Right lobe of liver (tissue), 6 donors: ENCODE results near the gene C10orf90. TPM values are rescaled to one million over a fixed set of nuclear protein-coding genes. Genes with fewer than 3 reads are reported as not detected.

ENCODE experiments used
- ATAC-seq, 4 donors: fragments of 200-7000 bp; cut with Tn5 transposase; one replicate each; pipeline ENCODE4 v1.9.1; 2020; ENCODE audit warnings: mild to moderate bottlenecking in 4 of 4, moderate library complexity in 4 of 4
- DNase-seq, 3 donors: peaks; one replicate each; pipeline ENCODE4 v3.0.0-alpha.2; 2020
- H3K27ac ChIP-seq, 3 donors: fragments of 200-600 bp; one replicate each; pipeline ENCODE4 v1.8.0; 2022
- H3K27me3 ChIP-seq, 2 donors: fragments of 200-600 bp; one replicate each; pipeline ENCODE4 v1.8.0; 2022
- H3K36me3 ChIP-seq, 4 donors: fragments of 200-600 bp; sonication (generic) in 1 of 4; one replicate each; pipeline versions ENCODE4 v1.5.1 to v1.8.0; 2017 to 2022; ENCODE audit warnings: control low read depth in 1 of 4
- H3K4me1 ChIP-seq, 4 donors: fragments of 200-600 bp; sonication (generic) in 1 of 4; one replicate each; pipeline versions ENCODE4 v1.5.1 to v1.8.0; 2017 to 2022; ENCODE audit warnings: control low read depth in 1 of 4
- H3K4me3 ChIP-seq, 3 donors: fragments of 200-600 bp; one replicate each; pipeline ENCODE4 v1.8.0; 2022
- H3K9me3 ChIP-seq, 4 donors: fragments of 200-600 bp; sonication (generic) in 1 of 4; one replicate each; pipeline versions ENCODE4 v1.5.1 to v1.8.0; 2017 to 2022; ENCODE audit warnings: control low read depth in 1 of 4
- POLR2A ChIP-seq: fragments of 450-650 bp; IDR thresholded peaks from one replicate; pipeline ENCODE4 v1.6.1; 2017; ENCODE audit warnings: antibody characterized with exemption, mild to moderate bottlenecking
- WGBS: methylation state at CpG from one replicate; pipeline ENCODE4 v1.1.6; 2018; ENCODE audit warnings: low coverage, low lambda C conversion rate; ENCODE audit not compliant: insufficient coverage; ENCODE audit errors: missing lambda C conversion rate; 5-methylcytosine and 5-hydroxymethylcytosine counted together
- intact Hi-C, 2 donors: fragments of 100-400 bp; cut with DNase I; formaldehyde crosslinking; loops; one replicate each; pipeline versions ENCODE4 v1.11.2 to v1.14.1; 2022
- total RNA-seq, 6 experiments: library from RNA; depleted of rRNA in 2 of 6; stranded (reverse); fragments of >200 nt in 2 of 6; fragmentation: NEBNext Ultra II Directional in 3 of 6; extraction: Animal tissue kit (Norgen Biotek cat#: 25700) in 3 of 6; gene quantifications; one replicate each; pipeline versions ENCODE4 v1.1.0 to v1.2.4, GENCODE V29; 2016 to 2023
- TF ChIP-seq, protein P1 (sequence below), 4 donors: fragments of 200-600 bp in 3 of 4; fragments of 450-650 bp in 1 of 4; IDR thresholded peaks; one replicate each; pipeline versions ENCODE4 v1.5.1 to v1.8.0; 2016 to 2022; ENCODE audit warnings: antibody characterized with exemption in 4 of 4, mild to moderate bottlenecking in 2 of 4
- donor health status: DM: no; HTN: yes; CAD: no.
- donor health status: DM: no; HTN: no; CAD: no.
- donor health status: DM: no; HTN: no; CAD: no.
- donor health status: DM: no; HTN: yes; CAD: no.
- donor health status: DM: no; HTN: yes; CAD: no.

C10orf90 gene
- total RNA-seq, 6 experiments from 2014 or later, result 0.22 to 0.43 TPM; not detected in 4

DNA sequence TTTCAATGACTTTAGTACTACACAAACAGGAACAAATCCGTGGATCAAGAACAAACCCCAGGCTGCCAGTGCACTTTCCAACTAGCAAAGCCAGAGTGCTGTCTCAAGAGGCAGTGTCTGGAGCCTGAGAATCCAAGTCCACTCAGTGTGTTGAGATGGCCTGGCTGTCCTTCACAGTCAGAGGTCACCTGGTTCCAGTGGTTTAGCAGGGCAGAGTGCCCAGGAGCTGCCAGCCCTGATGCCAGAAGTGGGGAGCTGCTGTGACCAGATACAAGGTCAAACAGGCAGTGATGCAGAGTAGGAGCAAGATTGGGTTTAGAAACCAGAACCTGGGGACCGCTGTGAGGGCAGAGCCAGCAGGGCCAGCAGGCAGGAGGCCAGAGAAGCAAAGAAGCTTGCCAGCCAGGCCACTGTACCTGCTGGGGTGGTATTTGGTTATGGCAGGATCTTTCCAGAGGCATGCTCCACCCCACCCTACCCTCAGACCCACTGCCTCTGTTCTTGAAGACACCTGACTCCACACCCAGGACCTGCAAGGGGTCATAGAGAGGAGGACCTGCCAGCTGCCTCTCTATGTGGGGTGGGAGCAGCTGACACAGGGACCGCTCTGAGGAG lies 35.6 kb upstream of the C10orf90 start:
- 11% methylated on average over 1 of the region's 3 CpGs for WGBS
- intact Hi-C loops, result no loop called here

DNA sequence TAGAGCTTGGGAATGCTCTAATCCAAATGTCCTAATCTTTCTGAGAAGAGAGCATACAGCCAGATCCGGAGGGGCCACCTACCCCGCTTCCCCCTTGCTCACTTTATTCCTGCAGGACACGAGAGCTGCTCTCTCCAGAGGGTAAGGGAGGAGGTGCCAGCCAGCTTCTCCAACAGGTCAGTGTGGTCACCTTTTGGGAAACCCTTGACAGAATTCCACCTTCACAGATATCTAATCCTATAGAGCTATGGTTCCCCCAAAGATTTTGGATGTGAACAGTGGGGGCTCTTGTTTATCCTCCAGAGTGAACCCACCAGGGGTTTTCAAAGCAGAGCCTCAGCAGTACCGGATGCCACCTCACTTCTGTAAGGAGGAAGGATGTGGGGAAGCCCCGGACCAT lies 34.6 kb upstream of the C10orf90 start:
- no peak for ATAC-seq
- no peak overlapping the region for H3K4me3 ChIP-seq
- H3K27me3 ChIP-seq, result no peaks in the 10 kb centered on the region
- no peak overlapping the region for H3K27ac ChIP-seq
- intact Hi-C loops, result no loop called here
- no peaks in the 10 kb centered on the region for H3K36me3 ChIP-seq
- 44% methylated on average over 4 of the region's 5 CpGs for WGBS
- no peaks in the 10 kb centered on the region for H3K4me1 ChIP-seq
- DNase-seq, result no peak
- no peaks in the 10 kb centered on the region for H3K9me3 ChIP-seq
- TF ChIP-seq POLR2A, result no peak
- TF ChIP-seq, protein P1, sequence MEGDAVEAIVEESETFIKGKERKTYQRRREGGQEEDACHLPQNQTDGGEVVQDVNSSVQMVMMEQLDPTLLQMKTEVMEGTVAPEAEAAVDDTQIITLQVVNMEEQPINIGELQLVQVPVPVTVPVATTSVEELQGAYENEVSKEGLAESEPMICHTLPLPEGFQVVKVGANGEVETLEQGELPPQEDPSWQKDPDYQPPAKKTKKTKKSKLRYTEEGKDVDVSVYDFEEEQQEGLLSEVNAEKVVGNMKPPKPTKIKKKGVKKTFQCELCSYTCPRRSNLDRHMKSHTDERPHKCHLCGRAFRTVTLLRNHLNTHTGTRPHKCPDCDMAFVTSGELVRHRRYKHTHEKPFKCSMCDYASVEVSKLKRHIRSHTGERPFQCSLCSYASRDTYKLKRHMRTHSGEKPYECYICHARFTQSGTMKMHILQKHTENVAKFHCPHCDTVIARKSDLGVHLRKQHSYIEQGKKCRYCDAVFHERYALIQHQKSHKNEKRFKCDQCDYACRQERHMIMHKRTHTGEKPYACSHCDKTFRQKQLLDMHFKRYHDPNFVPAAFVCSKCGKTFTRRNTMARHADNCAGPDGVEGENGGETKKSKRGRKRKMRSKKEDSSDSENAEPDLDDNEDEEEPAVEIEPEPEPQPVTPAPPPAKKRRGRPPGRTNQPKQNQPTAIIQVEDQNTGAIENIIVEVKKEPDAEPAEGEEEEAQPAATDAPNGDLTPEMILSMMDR (IDR thresholded peaks at IDR 0.05), result no peak

More for the DNA sequence above, 35.6 kb upstream of the C10orf90 start:
- Histone ChIP-seq H3K36me3 (no peaks in the 10 kb centered on the region), H3K27ac (no peak overlapping the region), H3K4me3 (no peak overlapping the region), H3K9me3 (no peaks in the 10 kb centered on the region), H3K4me1 (no peaks in the 10 kb centered on the region), H3K27me3 (no peaks in the 10 kb centered on the region)
- TF ChIP-seq, protein P1 (IDR thresholded peaks at IDR 0.05), result no peak
- TF ChIP-seq POLR2A, result no peak
- ATAC-seq (peak in 1 of 4 donors; percentile 43), DNase-seq (no peak)

DNA sequence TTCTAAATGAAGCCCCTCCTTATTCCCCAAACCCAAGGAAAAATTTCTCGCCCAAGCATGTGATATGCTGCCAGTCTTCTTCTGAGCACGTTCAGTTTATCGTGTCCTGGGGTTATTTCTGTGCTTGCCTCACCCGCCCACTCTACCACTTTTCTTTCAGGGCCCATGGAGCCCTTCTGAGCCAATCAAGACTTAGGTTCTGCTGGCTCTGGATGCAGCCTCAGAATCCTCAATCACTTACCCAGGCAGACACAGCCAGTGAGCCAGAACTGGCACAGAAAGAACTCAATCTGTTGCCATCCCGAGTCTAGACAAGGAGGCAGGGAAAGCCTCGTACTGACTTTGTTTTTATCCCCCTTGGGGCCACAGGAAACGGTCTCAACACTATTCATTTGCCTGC lies 34.2 kb upstream of the C10orf90 start:
- WGBS, result 48% methylated on average over 7 of the region's 7 CpGs
- ATAC-seq (no peak), DNase-seq (no peak)
- TF ChIP-seq, protein P1 (IDR thresholded peaks at IDR 0.05), result no peak
- no peak for TF ChIP-seq POLR2A
- Histone ChIP-seq H3K27ac (no peak overlapping the region), H3K27me3 (no peaks in the 10 kb centered on the region), H3K4me1 (no peaks in the 10 kb centered on the region), H3K36me3 (no peaks in the 10 kb centered on the region), H3K9me3 (no peaks in the 10 kb centered on the region), H3K4me3 (no peak overlapping the region)
- intact Hi-C loops, result no loop called here

DNA sequence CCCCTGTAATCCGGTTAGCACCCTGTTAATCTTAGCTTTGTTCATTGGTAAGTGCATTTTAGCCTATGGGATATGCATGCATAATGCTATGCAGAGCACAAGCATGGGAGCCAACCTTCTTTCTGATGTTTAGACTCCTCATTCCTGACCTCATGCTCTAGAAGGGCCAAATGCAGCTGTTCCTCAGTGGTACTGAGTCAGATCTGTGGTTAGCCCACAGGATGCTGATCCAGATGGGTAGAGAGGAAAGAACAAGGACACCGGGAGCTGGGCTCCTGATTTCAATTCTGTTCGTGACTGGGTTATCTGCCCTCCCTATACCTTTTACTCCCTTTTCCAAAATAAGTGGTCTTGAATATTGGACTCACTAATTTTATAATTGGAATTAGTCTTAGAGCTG lies 31.7 kb upstream of the C10orf90 start:
- Histone ChIP-seq H3K9me3 (no peaks in the 10 kb centered on the region), H3K27ac (no peak overlapping the region), H3K4me3 (no peak overlapping the region), H3K4me1 (no peaks in the 10 kb centered on the region), H3K36me3 (no peaks in the 10 kb centered on the region), H3K27me3 (no peaks in the 10 kb centered on the region)
- ATAC-seq (no peak), DNase-seq (no peak)
- whole genome bisulfite sequencing, result 44% methylated on average over 3 of the region's 3 CpGs
- intact Hi-C loops, result no loop called here
- TF ChIP-seq, protein P1 (IDR thresholded peaks at IDR 0.05), result no peak
- no peak for TF ChIP-seq POLR2A
